NCI-H1417 treated with DMSO at 0.1 percent for 48 hours (cell line): ENCODE measurements around the gene TRPM8.
"Not testable (repeated sequence)": the region's sequence is repeated elsewhere in the genome, so short reads cannot be mapped to it uniquely, and the experiment has no call there.

Experiments used
- DNase-seq: peaks from one replicate; lab custom pipeline; 2025; lab: John Stamatoyannopoulos, UW

The TRPM8 gene

DNA sequence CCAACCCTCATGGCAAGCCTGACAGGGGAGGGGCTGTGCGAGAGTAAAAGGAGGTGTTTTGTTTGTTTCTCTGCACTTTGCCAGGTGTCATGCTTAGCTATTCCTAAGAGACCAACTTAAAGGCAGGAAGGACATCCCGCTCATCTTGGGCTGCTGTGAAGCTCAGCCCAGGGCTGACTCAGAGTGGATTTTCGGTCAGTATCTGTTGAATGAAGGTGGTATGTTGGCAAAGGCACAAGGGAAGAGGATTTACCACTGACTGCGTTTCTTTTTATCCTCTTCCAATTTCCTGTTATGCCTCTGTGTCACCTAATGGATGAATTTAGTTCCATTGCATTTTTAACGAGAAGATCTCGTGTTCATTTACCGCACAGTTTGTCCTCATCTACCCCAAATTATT lies 18.9 kb downstream of the TRPM8 start:
- DNase-seq: no peak

DNA sequence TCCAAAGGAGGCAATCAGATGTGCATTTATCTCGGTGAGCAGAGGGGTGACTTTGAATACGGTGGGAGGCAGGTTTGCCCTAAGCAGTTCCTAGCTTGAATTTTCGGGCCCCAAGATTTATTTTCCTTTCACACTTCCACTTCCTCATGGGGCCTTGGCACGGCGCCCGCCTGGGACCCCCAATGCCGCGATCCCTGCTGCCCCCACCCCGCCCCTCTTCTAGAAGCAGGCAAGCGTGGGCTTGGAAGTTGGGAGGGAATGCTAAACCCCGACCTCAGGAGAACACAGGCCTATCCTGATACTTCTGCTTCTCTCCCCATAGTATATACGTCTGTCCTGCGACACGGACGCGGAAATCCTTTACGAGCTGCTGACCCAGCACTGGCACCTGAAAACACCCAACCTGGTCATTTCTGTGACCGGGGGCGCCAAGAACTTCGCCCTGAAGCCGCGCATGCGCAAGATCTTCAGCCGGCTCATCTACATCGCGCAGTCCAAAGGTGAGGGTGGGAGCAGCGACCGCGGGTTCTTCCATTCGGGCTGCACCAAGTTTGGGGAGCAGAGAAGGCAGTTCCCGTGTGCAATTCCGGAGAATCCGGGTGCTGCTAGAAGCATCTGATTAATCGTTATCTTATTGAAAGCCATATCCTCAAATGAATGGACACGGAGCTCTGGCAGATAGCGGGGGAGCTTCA lies 21.6 kb downstream of the TRPM8 start:
- DNase-seq: no peak

DNA sequence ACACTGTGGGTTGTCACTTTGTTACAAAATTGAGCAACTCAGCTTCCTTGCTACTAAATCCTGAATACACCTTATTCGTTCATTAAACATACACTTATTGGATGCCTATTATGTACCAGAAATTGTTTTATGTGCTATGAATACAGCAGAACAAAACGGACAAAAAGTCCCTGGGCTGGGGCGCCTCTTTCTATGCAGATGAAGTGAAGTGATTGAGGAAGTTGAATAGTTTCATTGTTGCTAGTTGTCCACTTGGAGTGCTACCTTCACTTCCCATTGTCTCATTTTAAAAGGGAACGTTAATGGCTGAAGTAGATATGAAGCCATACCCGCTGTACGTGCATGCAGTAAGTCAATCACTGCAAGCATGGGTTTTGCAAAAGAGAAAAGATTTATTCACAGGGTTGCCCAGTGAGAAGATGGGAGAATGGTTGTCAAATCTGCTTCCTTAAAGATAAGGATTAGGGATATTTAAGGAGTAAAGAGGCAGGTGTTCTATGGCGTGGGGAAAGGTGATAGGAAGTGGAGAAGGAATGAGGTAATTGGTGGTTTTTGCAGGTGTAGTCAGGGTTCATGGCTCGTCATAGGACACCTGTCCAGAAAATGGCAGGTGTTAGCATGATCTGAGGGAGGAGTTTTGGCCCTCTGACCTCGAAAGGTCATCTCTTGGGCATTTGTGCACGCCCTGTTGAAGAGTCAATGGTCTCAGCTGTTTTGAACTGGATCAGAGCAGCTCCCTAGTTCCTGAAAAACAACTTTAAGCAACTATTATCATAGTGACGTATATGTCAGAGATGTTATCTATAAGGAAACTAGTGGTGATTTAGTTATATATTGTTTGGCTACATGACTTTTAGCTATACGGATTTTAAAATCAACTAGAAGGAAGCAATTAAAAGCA lies 23.5 kb downstream of the TRPM8 start:
- no peak for DNase-seq

DNA sequence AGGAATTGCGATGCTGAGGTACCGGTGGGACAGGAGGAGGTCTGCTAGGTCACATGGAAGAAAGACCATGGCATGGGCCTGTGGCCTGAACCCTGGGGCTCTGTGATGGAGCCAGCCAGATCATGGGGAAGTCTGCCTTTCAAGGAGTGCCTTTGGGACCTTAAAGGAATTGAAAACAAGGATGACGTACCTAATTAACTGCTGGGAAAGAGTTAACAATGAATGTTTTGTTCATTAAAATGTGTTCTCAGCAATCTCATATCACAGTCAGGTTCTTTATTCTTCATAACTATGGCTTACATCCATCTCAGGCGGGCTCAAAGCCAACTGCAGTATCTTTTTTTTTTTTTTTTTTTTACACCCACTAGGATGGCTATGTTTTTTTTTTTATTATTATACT lies 25.6 kb downstream of the TRPM8 start:
- no peak for DNase-seq

DNA sequence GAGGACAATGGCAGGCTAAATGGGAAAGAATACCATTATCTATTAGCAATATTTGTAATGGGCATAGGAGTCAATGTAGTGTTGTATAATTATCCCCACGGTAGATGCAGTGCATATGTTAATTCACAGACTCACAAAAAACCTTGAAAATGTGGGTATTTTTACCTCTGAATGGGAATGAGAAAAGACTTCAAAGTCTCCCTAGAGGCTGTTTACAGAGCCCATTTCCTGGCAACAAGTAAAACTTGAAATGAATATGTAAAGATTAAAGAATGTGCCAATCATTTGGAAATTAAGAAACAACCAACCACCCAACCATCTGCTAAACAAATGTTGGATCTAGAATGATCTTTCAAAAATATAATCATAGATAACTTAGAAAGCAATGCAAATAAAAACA lies 27.1 kb downstream of the TRPM8 start:
- no peak for DNase-seq

DNA sequence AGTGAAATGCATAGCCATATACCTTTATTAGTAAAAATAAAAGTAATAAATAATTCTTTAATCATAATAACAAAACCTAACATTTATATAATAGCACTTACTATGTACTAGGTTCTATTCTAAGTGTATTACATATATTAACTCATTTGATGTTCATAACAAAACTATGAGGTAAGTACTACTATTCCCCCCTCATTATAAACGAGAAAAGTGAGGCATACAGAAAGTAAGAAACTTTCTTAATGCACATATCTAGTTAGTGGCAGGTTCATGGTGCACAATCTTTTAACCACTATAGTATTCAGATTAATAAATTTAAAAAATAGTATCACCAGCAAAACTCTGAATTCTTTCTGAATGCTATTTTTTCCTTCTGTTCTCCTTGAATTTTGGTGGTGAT lies 27.5 kb downstream of the TRPM8 start:
- DNase-seq: no peak

DNA sequence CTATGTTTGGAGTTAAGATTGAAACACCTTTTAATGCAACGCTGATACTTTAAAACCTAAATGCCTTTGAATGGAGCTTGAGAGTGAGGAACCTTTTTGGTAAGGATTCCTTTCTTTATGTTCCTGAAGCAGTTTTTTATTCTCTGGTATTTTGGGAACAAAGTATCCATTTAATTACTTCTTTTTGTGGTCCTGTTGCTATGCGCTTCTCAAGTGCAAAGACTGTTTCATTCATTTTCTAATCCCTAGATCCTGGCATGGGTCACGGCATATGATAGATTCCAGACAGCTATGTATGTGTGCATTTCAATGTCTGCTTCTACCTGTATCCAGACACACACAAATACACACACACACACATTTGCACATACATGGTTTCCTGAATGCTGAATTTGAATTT lies 28.0 kb downstream of the TRPM8 start:
- DNase-seq: no peak

DNA sequence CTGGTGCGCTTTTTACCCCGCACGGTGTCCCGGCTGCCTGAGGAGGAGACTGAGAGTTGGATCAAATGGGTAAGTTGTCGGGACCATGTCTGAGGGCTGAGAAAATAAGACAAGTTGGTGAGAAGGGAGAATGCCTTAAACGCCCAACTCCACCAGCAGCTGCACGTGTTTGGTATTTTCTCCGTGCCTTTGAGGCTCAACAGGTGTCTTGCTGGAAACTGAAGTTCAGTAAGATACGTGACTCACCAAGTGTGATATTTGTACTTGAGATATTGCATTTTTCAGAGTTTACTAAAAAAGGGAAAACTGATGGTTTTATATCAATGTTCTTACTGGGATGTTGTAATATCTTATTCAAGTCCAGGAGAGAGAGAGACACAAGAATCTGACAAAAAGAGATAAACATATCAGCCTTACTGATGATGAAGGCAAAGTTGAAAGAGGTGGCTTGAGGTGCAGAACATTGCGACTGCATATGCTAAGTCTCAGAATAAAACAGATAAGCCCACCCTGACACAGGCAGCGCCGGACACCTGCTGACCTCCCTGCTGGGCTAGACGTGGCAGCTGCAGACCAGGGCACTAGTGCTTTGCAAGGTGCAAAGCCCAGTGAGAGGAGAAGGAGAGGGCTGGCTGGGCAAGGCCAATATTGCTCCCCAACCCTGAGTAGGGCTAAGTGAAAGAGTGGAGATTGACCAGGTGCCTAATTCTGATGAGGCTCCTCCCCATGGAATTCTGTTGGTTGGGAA lies 33.1 kb downstream of the TRPM8 start:
- DNase-seq: no peak

DNA sequence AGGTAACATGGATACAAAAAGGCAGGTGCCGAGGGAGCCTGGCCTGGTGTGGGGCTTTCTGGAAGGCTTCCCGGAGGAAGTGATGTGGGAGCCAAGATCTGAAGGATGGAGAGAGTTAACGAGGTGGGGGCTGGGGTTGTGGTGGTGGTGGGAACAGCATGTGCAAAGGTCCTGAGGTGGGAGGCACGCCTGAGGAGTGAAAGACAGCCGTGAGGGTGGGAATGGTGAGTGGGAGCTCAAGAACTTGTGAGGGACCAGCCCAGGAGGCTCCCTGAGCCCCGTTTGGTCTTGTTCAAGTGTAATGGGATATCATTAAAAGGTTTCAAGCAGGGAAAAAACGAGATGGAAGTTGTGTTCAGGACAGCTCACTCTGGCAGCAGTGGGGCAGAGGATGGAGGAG lies 35.2 kb downstream of the TRPM8 start:
- DNase-seq: no peak

DNA sequence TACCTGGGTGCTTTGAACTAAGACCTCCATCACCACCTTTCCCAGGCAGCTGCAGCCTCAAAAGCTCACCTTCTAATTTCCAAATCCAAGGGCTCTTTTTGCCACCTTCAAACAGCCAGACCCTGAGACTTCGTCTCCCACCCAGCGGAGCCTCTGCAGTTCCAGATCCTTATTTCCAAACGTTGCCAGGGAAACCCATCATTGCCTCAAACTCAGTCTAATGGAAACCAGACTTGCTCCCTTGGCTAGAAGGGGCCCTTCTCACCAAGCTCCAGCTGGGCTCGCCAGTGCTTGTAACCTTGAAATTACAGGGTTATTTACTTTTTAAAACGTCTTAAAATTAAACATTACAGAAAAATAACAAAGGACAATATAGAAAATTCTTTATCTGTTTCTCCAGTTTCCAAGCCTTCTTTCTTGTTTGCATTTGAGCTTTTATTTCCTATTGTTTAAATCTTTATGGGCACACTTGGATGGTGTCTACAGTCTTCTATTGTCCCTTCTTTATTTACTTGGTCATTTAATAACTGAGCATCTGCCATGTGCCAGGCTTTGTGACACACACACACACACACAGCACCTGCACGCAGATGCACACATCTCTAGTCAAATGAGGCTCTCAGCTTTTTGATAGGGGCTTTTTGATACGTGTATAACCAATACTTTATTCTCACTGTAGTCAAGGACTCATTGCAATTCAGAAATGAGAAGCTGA lies 36.1 kb downstream of the TRPM8 start:
- peak; percentile 77 for DNase-seq

DNA sequence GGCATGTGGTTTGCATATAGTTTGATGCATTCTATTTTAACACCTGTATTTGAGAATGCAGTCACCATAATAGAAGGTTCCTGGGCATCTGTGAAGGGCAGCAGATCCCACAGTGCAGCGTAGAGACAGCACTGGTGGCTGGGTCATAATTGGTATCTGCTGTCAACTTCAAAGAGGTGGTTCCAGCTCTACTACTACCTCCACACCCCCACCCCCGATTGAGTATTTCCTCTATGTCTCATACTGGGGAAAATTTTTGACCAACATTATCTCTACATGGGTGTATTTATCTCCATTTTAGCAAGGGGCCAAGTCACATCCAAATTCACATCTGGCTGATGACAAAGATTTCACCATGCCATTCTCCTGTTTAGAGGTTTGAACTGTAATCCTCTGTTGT lies 43.0 kb downstream of the TRPM8 start:
- DNase-seq: no peak

DNA sequence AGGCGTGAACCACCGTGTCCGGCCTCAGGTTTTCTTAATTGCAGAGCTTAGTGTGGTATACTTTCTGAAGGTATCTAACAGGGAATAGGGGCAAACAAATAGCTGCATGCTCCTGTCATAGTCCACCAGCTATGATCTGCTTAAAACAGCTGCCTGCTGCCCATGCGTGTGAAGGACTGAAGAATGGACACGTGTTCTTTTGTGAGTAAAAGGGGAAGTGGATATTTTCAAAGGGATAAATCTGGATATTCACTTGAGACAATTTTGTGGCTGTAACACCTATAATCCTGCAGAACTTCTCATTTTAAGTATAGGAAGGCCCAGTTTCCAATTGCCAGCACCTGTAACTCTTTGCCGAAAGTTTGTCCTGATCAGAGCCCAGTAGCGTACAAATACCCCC lies 44.7 kb downstream of the TRPM8 start:
- DNase-seq: no peak

DNA sequence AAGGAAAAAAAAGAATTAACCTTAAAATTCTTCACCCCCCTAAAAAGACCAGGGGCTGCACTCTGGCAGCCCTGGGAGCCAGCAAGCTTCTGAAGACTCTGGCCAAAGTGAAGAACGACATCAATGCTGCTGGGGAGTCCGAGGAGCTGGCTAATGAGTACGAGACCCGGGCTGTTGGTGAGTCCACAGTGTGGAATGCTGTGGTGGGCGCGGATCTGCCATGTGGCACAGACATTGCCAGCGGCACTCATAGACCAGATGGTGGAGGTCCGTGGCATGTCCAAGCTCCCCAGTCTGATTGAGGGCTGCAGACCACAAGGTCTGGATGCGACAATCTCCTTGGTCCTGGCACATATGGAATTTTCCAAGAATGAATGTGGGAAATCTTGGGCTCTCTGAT lies 47.4 kb downstream of the TRPM8 start:
- DNase-seq: no peak

DNA sequence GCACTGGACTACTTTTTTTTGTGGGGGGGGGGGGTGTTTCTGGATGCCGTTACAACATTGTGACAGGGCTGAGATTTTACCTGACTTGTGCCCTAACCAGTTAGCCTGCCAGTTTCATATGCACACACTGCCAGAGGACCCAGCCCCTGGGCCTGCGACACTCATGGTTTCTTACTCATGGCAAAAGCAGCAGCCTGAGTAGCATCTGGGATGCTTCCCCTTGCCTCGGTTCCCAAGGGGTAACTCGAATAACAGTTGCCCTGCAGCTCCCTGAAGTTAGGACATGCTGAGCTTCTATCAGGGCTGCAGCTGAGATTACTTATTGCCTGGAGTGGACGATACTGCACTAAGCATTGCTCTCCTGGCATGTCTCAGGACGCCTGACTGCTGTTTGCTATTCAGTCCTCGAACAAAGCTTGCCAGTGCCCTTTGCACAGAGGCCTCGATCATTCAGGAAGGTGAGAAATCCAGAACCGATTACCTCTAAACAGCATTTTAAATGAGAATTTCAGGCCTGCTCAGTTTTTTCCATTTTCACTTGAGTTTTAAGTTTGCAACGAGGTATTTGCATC lies 47.9 kb downstream of the TRPM8 start:
- DNase-seq: no peak

DNA sequence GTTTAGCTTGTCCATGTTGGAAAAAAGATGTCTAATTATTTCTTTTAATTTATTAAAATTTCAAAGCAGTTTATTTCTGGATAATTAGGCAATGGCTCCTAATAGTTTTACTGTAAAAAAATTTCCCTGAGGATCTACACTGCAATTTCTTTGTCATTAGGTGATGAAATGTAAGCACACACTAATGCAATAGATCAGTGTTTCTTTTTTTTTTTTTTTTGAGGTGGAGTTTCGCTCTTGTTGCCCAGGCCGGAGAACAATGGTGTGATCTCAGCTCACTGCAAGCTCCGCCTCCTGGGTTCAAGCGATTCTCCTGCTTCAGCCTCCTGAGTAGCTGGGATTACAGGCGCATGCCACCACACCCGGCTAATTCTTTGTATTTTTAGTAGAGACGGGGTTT lies 48.5 kb downstream of the TRPM8 start:
- DNase-seq: not testable (repeated sequence)

DNA sequence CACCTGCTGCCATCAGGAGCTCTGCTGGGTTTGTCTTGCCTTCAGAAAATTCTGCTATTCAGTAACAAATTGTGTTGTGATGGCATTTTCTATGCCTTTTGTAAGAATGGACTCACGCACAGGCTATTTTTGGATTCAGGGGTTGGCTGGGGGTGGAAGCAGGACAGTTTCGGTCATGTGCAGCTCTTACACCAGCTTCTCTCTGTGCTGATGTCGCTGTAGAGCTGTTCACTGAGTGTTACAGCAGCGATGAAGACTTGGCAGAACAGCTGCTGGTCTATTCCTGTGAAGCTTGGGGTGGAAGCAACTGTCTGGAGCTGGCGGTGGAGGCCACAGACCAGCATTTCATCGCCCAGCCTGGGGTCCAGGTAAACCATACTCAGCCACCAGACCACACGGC lies 49.2 kb downstream of the TRPM8 start:
- DNase-seq: no peak

DNA sequence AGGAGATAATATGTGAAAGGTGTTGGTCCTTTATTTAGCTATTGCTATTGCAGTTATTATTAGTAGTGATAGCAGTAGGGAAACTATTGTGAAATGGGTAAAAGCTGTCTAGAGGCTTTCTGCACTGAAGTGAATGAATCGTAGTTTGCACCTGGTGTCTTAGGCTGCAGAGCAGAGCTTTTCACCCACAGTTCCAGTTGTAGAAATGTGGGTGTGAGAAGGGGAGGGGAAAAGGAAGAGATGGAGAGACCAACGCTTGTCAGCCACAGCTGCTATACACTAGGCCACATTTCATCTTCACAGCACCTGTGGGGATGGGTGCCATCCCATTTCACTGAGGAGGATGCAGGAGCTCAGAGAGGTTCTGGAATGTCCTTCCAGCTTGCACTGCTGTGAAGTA lies 50.0 kb downstream of the TRPM8 start:
- DNase-seq: no peak

DNA sequence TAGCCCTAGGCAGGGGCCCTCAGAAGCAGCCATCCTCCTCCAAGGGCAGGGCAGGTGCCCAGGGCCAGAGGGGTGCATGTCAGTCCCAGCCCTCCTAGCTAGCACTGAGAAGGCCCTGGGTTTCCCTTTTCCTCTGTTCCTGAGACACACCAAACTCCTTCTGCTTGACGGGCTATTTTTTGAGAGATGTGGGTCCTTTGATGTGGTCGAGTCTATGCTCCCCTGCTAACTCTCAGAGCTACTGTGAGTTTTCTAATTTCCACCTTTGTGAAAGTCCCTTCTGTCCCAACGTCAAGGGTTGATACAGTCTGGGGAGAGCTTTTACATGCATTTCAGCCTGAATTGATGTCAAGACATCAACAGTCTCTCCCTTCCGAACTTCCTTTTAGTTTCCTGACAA lies 51.4 kb downstream of the TRPM8 start:
- DNase-seq: no peak

DNA sequence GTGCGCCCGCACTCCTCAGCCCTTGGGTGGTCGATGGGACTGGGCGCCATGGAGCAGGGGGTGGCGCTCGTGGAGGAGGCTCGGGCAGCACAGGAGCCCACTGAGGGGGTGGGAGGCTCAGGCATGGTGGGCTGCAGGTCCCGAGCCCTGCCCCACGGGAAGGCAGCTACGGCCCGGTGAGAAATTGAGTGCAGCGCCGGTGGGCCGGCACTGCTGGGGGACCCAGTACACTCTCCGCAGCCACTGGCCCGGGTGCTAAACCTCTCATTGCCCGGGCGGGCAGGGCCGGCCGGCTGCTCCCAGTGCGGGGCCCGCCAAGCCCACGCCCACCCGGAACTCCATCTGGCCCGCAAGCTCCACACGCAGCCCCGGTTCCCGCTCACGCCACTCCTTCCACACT lies 55.3 kb downstream of the TRPM8 start:
- not testable (repeated sequence) for DNase-seq

DNA sequence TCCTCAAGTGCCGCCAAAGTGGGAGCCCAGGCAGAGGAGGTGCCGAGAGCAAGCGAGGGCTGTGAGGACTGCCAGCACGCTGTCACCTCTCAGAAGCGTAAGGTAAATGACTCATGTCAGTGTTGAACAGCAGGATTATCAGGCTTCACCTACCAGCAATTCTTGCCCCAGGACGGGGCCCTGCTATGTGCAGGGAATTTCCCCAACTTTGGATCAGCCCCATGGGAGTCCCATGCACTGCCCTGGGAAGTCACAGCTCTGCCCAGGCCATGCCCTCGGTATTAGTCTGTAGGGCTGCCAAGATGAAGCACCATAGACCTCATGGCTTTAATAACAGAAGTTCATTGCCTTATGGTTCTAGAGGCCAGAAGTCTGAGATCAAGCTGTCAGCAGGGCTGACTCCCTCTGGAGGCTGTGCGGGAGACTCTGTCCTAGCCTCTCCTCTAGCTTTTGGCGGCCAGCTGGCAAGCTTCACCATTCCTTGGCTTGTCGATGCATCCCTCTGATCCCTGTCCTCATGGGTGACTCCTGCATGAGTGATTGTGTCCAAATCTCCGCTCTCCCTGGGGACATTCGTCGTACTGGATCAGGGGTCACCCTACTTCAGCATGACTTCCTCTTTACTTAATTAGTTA lies 55.9 kb downstream of the TRPM8 start:
- DNase-seq: no peak

DNA sequence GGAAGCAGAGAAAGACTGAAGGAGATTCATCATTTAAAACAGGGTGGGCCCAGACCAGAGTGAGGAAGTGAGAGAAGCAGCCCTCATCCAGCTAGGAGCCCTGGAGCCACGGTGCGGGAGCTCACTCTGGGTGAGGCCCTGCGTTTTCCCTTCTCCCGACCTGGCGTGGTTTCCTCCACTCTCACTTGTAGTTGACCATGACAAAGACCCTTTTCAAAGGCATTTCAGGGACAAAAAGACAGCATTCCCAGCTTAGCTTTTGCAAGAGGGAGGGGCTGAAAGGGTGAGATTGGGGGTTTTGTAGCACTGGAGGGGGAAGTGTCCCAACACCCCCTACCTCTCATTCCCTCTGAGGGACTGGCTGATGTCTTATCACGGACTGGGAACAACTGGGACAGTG lies 56.6 kb downstream of the TRPM8 start:
- no peak for DNase-seq
